Loucy (cell line): ENCODE data around the gene STPG1.

ENCODE experiments used
- H2AFZ ChIP-seq: fragments of 200-600 bp; sonication (generic); 2 replicates; pipeline ENCODE4 v1.6.0; 2016; ENCODE audit warnings: antibody characterized with exemption, mild to moderate bottlenecking, low read length, moderate library complexity
- H3F3A ChIP-seq: fragments of 200-600 bp; 2 replicates; pipeline ENCODE4 v1.6.0; 2016; ENCODE audit warnings: antibody characterized with exemption, low read depth, mild to moderate bottlenecking
- H3K27me3 ChIP-seq: fragments of 200-600 bp; sonication (generic); 2 replicates; pipeline ENCODE4 v1.6.1; 2014; ENCODE audit warnings: low read length, mild to moderate bottlenecking; ENCODE audit not compliant: insufficient read depth, poor library complexity, severe bottlenecking
- H3K36me3 ChIP-seq: fragments of 200-600 bp; sonication (generic); 2 replicates; pipeline ENCODE4 v1.6.1; 2016; ENCODE audit warnings: low read length; ENCODE audit not compliant: insufficient read depth
- H3K4me1 ChIP-seq: fragments of 200-600 bp; sonication (generic); 2 replicates; pipeline ENCODE4 v1.5.1; 2014; ENCODE audit warnings: low read length, mild to moderate bottlenecking; ENCODE audit not compliant: insufficient read depth, poor library complexity, severe bottlenecking
- H3K4me2 ChIP-seq: fragments of 200-600 bp; sonication (generic); 2 replicates; pipeline ENCODE4 v1.6.0; 2014; ENCODE audit warnings: antibody characterized with exemption, low read length, low read depth, mild to moderate bottlenecking; ENCODE audit not compliant: poor library complexity, severe bottlenecking
- H3K4me3 ChIP-seq: fragments of 200-600 bp; sonication (generic); 2 replicates; pipeline ENCODE4 v1.5.1; 2014; ENCODE audit warnings: low read length, mild to moderate bottlenecking, mixed read lengths; ENCODE audit not compliant: poor library complexity, severe bottlenecking
- H3K79me2 ChIP-seq: fragments of 200-600 bp; sonication (generic); 2 replicates; pipeline ENCODE4 v1.6.1; 2014; ENCODE audit warnings: low read length; ENCODE audit not compliant: insufficient read depth
- H3K9ac ChIP-seq: fragments of 200-600 bp; sonication (generic); 2 replicates; pipeline ENCODE4 v1.6.0; 2014; ENCODE audit warnings: mild to moderate bottlenecking, low read depth, low read length, moderate library complexity; ENCODE audit not compliant: poor library complexity, severe bottlenecking
- H3K9me2 ChIP-seq: fragments of 200-600 bp; sonication (generic); replicated peaks from 2 replicates; pipeline ENCODE4 v1.6.1; 2016; ENCODE audit warnings: low read depth, low read length, mixed read lengths
- H3K9me3 ChIP-seq: fragments of 200-600 bp; sonication (generic); 2 replicates; pipeline ENCODE4 v1.6.1; 2014; ENCODE audit warnings: mild to moderate bottlenecking, antibody characterized with exemption, low read length, low read depth; ENCODE audit not compliant: insufficient read depth
- H4K20me1 ChIP-seq: fragments of 200-600 bp; sonication (generic); 2 replicates; pipeline ENCODE4 v1.6.0; 2014; ENCODE audit warnings: antibody characterized with exemption, low read length, mild to moderate bottlenecking; ENCODE audit not compliant: insufficient read depth, poor library complexity, severe bottlenecking
- EZH2phosphoT487 ChIP-seq: fragments of 200-600 bp; IDR thresholded peaks from 2 replicates; pipeline ENCODE4 v1.6.1; 2018; ENCODE audit warnings: antibody characterized with exemption, mild to moderate bottlenecking, moderate library complexity, borderline replicate concordance
- TF ChIP-seq, protein P1 (sequence below): fragments of 200-600 bp; sonication (generic); conservative IDR thresholded peaks from 2 replicates; pipeline ENCODE4 v1.5.1; 2014; ENCODE audit warnings: mild to moderate bottlenecking, antibody characterized with exemption, low read length

The STPG1 gene

DNA sequence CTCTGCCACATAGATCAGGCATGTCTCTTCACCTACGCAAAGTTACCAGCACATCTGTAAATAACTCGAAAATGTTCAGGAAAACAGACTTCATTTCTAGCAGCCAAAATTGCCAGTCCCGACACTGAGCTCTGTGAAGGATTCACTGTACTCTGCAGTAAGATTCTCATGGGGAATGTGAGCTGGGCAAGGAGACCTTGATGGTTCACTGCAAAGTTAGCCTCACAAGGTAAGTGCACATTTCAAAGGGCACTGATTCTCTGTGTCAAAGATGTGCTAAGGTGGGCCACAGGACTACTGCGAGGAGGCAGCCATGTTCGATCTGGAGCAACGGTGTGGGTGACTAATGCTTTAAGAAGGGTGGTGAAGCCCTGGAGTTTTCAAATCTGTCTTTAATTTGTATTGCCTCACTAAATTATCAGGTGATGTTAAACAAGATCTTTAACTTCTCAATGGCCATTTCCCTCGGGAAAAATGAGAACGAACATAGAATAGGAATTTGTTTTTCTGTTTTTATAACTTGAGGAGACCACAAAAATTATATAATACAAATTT is 25.2 kb downstream of the STPG1 start:
- Histone ChIP-seq H3K27me3 (no peaks in the 10 kb centered on the region), H3K9me3 (no peaks in the 10 kb centered on the region), H2AFZ (no peak overlapping the region), H3K4me3 (no peak overlapping the region), H3K79me2 (no peaks in the 10 kb centered on the region), H3K4me1 (no peaks in the 10 kb centered on the region), H3F3A (no peaks in the 10 kb centered on the region), H3K9ac (no peak overlapping the region), H3K9me2 (no peaks in the 10 kb centered on the region), H3K36me3 (no peaks in the 10 kb centered on the region), H3K4me2 (no peak overlapping the region), H4K20me1 (no peaks in the 10 kb centered on the region)
- TF ChIP-seq, protein P1, sequence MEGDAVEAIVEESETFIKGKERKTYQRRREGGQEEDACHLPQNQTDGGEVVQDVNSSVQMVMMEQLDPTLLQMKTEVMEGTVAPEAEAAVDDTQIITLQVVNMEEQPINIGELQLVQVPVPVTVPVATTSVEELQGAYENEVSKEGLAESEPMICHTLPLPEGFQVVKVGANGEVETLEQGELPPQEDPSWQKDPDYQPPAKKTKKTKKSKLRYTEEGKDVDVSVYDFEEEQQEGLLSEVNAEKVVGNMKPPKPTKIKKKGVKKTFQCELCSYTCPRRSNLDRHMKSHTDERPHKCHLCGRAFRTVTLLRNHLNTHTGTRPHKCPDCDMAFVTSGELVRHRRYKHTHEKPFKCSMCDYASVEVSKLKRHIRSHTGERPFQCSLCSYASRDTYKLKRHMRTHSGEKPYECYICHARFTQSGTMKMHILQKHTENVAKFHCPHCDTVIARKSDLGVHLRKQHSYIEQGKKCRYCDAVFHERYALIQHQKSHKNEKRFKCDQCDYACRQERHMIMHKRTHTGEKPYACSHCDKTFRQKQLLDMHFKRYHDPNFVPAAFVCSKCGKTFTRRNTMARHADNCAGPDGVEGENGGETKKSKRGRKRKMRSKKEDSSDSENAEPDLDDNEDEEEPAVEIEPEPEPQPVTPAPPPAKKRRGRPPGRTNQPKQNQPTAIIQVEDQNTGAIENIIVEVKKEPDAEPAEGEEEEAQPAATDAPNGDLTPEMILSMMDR, result no peak
- no peak for TF ChIP-seq EZH2phosphoT487

DNA sequence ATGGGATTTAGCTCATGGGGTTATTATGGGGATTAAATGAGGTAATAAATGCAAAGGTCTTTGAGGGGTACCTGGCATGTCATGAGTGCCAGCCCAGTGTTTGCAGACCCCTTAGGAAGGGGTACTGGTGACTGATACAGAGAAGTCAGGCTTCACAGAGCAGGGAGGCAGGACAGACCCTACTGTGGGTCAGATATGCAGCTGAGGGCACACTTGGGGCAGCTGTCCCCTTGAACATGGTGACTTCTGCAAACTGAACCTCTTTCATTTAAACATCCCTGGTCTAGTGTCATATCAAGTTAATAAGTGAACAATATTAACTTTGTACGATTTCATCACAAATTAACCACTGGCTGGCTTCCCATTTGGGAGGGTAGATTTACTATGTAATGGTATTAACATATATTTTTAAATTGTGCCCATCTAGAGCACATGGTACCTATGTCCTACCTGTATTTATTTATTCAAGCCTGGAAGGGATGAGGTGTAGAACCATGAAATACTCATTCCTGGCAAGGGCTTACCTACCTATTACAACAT is 25.9 kb downstream of the STPG1 start:
- H3K4me1 ChIP-seq, result no peaks in the 10 kb centered on the region
- TF ChIP-seq EZH2phosphoT487, result no peak
- TF ChIP-seq, protein P1, result no peak
- H3F3A ChIP-seq, result no peaks in the 10 kb centered on the region
- no peaks in the 10 kb centered on the region for H3K9me2 ChIP-seq
- H3K9ac ChIP-seq, result no peak overlapping the region
- no peaks in the 10 kb centered on the region for H3K9me3 ChIP-seq
- no peak overlapping the region for H3K4me3 ChIP-seq
- H3K36me3 ChIP-seq, result no peaks in the 10 kb centered on the region
- no peaks in the 10 kb centered on the region for H3K79me2 ChIP-seq
- no peak overlapping the region for H3K4me2 ChIP-seq
- no peaks in the 10 kb centered on the region for H3K27me3 ChIP-seq
- no peak overlapping the region for H2AFZ ChIP-seq
- H4K20me1 ChIP-seq, result no peaks in the 10 kb centered on the region

DNA sequence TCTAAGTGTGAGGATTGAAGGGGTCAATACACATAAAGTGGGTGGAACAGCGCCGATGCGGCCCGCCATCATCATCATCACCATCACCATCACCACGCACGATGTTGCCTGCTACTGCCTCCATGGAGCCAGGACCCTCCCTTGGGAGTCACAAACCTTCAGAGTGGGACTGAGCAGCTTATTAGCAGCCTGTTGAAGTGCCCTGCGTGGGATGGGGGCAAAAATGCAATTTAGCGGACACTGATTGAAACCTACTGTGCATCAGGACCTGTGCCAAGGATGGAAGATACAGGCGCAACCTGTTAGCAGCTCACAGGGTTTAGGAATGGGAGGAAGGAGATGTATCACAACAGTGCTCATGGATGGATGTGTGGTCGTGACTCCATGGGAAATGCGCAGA is 26.7 kb downstream of the STPG1 start:
- no peak overlapping the region for H3K4me2 ChIP-seq
- no peaks in the 10 kb centered on the region for H3K27me3 ChIP-seq
- no peaks in the 10 kb centered on the region for H3K9me3 ChIP-seq
- no peaks in the 10 kb centered on the region for H4K20me1 ChIP-seq
- no peak overlapping the region for H3K4me3 ChIP-seq
- H3K36me3 ChIP-seq, result no peaks in the 10 kb centered on the region
- no peaks in the 10 kb centered on the region for H3K79me2 ChIP-seq
- no peak overlapping the region for H2AFZ ChIP-seq
- no peaks in the 10 kb centered on the region for H3F3A ChIP-seq
- H3K9me2 ChIP-seq, result no peaks in the 10 kb centered on the region
- H3K4me1 ChIP-seq, result no peaks in the 10 kb centered on the region
- no peak for TF ChIP-seq EZH2phosphoT487
- TF ChIP-seq, protein P1, result no peak
- no peak overlapping the region for H3K9ac ChIP-seq
